GM19193 (cell line): ENCODE results near the gene BACH1.

ENCODE experiments used
- POLR2A ChIP-seq: IDR thresholded peaks from 4 replicates; pipeline ENCODE4 v1.6.1; 2011; ENCODE audit not compliant: insufficient read depth, insufficient read length; ENCODE audit errors: extremely low read depth

BACH1 gene

DNA sequence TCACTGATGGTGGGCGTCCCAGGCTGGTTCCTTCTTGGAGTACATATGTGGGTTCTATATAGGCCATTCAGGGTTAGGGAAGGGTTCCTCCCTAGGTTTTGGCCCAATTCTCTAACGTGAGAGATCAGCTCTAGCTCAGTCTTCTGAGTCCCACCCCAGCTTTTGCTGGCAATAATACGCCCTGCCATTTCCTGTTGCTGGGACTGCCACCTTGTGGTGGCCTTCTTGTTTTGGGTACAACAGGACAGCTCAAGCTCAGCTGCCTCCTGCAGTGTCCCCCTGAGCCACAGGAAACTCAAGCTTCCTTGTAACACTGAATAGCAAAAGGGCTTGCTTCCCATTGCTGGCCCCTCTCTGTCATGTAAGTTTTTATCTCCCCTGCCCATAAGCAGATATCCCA, 77.8 kb downstream of the BACH1 start:
- TF ChIP-seq POLR2A, result no peak

DNA sequence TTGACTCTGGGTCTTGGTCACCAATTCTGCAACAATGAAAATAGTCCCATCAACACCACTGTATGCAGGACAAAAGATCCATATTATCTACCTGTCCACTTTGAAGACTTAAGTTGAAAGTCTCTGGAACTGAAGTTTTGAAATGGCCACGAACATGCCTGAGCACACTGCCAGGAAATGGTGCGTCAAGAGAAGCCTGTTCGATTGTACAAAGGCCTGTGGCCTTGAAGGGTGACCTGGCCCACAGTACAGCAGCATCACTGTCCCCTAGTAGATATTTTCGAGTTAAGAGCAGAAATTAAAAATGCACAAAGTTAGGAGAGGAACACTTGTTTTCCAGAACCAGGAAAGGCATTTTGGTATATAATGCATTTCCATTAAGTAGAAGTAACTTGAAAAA, 78.5 kb downstream of the BACH1 start:
- TF ChIP-seq POLR2A, result no peak

DNA sequence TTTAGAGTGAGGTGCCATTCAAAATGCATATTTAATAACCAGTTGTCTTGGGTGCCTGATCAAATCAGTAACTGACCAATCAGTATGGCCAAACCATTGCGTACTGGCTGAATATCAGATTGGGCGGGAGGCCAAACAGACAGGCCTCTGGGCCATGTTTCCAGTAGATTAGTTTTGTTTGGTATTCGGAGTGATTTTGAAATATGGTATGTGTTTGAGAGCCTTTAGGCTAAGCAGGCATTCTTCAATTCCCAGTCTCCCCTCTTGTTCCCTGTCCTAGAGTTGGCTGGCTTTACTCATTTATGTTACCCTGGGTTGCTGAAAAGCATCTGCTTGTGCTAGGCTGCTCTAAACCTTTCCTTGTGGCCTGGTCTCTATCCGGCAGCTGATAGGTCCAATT, 80.1 kb downstream of the BACH1 start:
- no peak for TF ChIP-seq POLR2A

DNA sequence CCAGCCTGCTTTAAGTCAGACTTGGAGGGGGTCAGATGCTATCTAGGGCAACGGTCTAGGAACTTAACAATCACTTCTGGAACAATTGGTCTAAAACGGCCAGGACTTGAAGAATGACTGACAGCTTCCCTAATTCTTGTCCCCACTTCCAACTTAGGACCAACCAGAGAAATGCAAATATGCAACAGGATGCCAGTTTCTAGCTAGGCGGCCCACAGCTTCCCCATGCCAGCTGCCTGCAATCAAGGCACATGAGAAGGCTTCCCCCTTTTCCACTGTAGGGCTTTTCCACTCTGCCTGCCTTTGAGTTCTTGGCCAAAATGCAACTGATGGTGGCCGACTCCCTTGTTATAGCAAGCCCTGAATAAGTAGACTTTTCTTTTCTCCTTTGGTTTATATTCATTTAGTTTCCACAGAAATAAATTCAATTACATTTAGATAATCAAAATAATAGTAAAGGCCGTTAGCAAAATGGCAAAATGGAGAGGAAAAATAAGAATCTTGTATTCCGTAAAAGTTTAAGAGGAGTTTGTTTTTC, 80.9 kb downstream of the BACH1 start:
- TF ChIP-seq POLR2A, result no peak

DNA sequence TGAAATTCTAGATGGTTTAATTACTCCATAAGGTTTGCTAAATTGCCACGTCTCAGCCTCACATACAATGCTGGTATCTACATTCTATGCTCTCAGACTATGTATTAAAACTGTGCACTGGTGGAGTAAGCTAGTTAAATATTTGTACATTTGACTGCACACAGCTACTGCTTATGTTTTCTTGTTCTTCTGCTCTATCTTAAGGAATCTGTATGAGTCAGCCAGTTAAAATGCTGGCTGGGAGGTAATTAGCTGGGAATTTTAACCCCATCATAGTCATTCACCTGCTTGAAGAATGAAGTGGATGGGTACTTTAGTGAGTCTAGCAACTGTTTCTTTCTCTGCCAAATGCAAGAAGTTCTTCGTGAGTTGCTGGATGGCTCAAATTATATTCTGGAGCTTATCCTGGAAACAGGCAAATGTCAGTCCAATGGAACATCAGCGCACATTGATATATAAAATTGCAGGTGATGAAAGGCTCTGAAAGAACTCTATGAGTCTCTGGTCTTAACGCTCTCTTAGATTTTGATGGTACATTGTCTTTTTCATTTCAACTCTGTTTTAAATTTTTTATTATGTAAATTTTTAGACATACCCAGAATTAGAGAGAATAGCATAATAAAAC, 83.4 kb downstream of the BACH1 start:
- TF ChIP-seq POLR2A, result no peak

DNA sequence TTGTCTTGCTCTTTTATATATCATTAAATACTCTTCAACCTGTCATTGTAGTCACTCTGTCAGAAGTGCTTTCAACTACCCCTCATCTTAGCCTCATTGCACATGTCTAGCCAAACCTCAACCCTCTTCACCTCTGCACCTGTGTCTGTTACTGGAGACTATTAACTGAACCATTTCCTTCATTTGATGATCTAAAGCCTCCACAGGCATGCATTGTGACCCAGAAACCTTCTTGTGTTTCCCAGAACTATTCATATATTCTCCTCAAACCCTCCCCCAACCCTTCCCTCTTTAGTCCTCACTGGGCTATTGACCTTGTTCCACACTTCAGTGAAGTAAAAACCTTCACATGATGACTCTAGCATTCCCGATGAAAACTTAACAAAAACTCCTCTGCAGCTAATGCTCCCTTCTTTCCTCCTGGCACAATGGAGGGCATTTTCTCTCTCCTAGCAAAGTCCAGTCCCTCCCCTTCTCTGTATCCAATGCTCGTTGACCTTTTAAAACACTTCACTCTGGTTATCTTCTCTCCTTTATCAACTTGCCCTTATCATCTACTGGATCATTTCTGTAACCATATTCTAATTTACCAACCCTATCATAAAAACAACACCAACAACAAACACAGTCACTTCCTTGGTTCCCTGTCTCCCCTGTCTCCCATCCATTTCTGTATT, 86.1 kb downstream of the BACH1 start:
- no peak for TF ChIP-seq POLR2A

DNA sequence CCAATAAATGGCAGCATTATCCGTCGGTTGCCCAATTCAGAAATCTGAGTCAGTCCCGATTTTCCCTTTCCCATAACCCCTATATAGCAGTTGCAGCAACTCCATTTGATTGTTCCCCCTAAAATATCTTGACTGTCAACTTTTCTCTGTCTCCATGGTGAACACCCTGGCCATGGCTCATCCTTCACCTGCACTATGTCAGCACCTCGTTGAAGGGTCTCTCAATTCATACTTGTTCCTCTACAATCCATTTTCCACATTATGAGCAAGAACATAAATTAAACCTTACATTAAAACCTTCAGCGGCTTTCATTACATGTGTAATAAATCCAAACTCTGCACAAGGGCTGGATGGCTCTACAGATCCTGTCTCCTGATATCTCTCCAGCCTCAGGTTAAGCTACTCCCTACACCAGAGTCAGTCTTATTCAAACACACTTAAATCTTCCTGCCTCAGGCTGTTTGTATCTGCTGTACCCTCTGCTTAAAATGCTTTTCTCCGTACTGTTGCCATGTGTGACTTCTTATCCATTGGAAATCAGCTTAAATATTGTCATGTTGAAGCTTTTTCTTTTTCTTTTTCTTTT, 87.3 kb downstream of the BACH1 start:
- TF ChIP-seq POLR2A, result no peak

DNA sequence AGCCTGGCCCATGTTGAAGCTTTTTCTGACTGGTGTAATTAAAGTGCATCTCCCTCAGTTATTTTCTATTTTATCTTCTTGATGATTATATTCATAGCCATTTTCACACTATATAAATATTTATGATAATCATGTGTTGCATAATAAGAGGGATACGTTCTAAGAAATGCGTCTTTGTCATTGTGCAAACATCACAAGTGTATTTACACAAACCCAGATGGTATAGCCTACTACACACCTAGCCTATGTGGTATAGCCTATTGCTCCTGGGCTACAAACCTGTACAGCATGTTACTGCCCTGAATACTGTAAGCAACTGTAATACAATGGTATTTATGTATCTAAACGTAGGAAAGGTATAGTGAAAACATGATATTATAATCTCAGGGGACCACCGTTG, 88.1 kb downstream of the BACH1 start:
- TF ChIP-seq POLR2A, result no peak

DNA sequence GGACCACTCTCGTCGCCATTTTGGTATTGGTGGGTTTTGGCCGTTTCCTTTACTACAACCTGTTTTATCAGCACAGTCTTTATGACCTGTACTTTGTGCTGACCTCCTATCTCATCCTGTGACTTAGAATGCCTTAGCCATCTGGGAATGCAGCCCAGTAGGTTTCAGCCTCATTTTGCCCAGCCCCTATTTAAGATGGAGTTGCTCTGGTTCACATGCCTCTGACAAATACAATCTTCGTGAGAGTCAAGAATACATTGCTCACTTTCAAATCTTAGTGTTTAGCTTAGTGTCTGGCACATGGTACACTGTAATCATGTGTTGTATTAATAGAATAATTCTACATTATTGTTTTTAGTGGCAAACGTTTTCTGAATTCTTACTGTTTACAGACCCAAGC, 88.9 kb downstream of the BACH1 start:
- no peak for TF ChIP-seq POLR2A

DNA sequence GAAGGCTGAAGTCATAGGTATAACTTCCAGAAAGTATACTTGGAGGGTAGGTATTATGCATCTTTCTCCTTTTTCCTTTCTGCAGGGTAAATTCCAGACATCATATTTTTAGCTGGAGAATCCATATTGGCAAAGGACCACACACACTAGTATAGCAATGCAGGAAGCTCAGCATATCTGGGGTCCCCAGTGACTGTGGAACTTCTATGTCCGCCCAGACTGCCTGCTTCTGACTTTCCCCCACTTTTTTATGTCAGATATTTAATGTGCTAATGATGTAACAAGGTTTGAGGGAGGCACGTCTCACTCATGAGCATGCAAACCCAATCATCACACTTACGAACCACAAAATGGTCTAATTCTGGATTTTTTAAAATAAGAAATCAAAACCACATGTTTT, 90.4 kb downstream of the BACH1 start:
- no peak for TF ChIP-seq POLR2A

DNA sequence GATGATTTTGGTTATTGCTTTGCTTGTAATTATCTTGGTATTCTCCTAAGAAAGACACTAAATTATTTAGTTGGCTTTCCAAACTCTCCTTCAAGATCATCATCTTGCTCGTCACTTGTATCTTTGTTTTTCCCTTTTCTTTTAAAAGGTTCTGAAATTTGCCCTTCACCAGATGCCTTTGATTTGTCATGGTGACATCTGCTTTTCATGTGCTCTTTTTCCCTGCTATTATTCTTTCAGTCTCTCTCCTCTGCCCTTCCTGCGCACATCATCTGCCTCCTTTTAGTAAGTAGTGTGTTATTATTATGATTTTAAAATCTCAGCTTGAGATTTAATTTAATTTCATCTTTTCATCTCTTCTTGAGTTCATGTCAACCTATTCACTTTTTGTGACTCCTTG, 92.1 kb downstream of the BACH1 start:
- TF ChIP-seq POLR2A, result no peak

DNA sequence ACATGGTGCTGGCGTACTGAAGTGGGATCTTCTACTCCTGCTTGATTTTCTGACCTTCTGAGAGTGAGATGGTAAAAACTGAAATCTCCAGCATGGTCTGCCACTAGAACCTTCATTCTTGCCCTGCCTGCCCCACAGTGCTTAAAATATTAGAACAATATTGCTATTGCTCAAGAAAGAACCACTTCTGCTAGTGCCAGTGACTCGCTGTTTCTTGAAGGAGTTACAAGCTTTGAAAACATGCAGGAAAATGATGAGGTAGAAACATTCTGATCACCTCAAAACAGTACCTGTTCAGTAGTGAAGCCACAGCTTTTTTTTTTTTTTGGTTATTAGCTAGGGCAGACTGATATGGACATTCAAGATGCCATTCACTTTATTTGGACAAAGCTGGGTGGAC, 95.3 kb downstream of the BACH1 start:
- TF ChIP-seq POLR2A, result no peak
